Activated T-helper 1 cell treated with anti-CD3 and anti-CD28 coated beads, Interleukin-12 subunit alpha, Interleukin-12 subunit beta, Interleukin-2, Interleukin-4 antibody, amounts not matched to agents 30 ng/mL and 10 ng/mL and 1 ng/mL, durations not matched to agents 14 hours and 24 hours and 36 hours (primary cell): Measurements from ENCODE around the gene LSM14B. TPM values are rescaled to one million over a fixed set of nuclear protein-coding genes. Genes with fewer than 3 reads are reported as not detected.

Experiments
- DNase-seq: peaks from one replicate; pipeline ENCODE4 v3.0.0; 2021; ENCODE audit warnings: low spot score
- H3K27ac Mint-ChIP-seq: one replicate; pipeline ENCODE4 v1.8.0; 2021; ENCODE audit warnings: mild to moderate bottlenecking, mixed read lengths
- H3K27me3 Mint-ChIP-seq: one replicate; pipeline ENCODE4 v1.8.0; 2022; ENCODE audit warnings: mild to moderate bottlenecking, moderate library complexity, mixed read lengths; ENCODE audit not compliant: insufficient read depth
- H3K36me3 Mint-ChIP-seq: one replicate; pipeline ENCODE4 v1.8.0; 2021; ENCODE audit warnings: low read depth, mixed read lengths
- H3K4me1 Mint-ChIP-seq: one replicate; pipeline ENCODE4 v1.8.0; 2021; ENCODE audit warnings: low read depth, mixed read lengths
- H3K4me3 Mint-ChIP-seq: one replicate; pipeline ENCODE4 v1.8.0; 2021; ENCODE audit warnings: mild to moderate bottlenecking, moderate library complexity, mixed read lengths
- H3K9me3 Mint-ChIP-seq: one replicate; pipeline ENCODE4 v1.8.0; 2021; ENCODE audit warnings: mixed read lengths
- intact Hi-C: fragments of 100-400 bp; cut with micrococcal nuclease; formaldehyde crosslinking; loops from one replicate; pipeline ENCODE4 v1.15.1; 2024
- total RNA-seq: library from RNA; stranded (reverse); gene quantifications from 2 replicates; pipeline ENCODE4 v1.2.3, GENCODE V29; 2022

Gene LSM14B
- total RNA-seq, 1 donor from 2014 or later: 39.6 TPM

- no peak for DNase-seq
- H3K9me3 Mint-ChIP-seq: no peaks in the 10 kb centered on the region
- H3K4me3 Mint-ChIP-seq: no peak overlapping the region
- H3K4me1 Mint-ChIP-seq: peaks cover 29% of the 10 kb centered on the region
- H3K27ac Mint-ChIP-seq: peak overlapping the region; percentile 56
- peaks cover 47% of the 10 kb centered on the region for H3K36me3 Mint-ChIP-seq
- no peaks in the 10 kb centered on the region for H3K27me3 Mint-ChIP-seq
- intact Hi-C loops: no loop called here
Observed at GRCh38 chr20:62131560-62132320, 9.5 kb downstream of the LSM14B start.

DNA sequence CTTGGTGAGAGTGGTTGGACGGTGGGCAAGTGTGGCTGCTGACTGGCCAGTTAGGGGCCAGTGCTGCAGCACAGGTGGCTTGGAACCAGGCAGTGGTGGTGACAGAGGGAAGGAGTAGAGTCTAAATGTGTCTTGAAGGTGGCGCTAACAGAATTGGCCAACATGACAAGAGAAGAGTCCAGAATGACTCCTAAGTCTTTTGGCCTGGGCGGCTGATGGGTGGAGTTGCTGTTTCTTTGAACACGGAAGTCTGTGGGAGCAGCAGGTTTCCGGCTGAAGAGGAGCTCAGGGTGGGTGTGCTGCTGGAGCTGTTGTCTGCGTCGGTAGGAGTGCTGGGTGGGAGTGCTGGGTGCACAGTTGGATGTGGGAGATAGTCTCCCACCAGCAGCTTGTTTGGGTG, 10.1 kb downstream of the LSM14B start:
- Mint-ChIP-seq H3K4me3 (peak overlapping the region; percentile 23), H3K27me3 (no peaks in the 10 kb centered on the region), H3K27ac (peak overlapping the region; percentile 56), H3K36me3 (peaks cover 48% of the 10 kb centered on the region), H3K9me3 (no peaks in the 10 kb centered on the region), H3K4me1 (peaks cover 34% of the 10 kb centered on the region)
- intact Hi-C loops: no loop called here
- DNase-seq: no peak

- no peak overlapping the region for H3K4me3 Mint-ChIP-seq
- no peak for DNase-seq
- peaks cover 49% of the 10 kb centered on the region for H3K36me3 Mint-ChIP-seq
- peaks cover 41% of the 10 kb centered on the region for H3K4me1 Mint-ChIP-seq
- H3K27me3 Mint-ChIP-seq: no peaks in the 10 kb centered on the region
- no peak overlapping the region for H3K27ac Mint-ChIP-seq
- H3K9me3 Mint-ChIP-seq: no peaks in the 10 kb centered on the region
- intact Hi-C loops: no loop called here
Observed at GRCh38 chr20:62133051-62133845, 11.0 kb downstream of the LSM14B start.

DNA sequence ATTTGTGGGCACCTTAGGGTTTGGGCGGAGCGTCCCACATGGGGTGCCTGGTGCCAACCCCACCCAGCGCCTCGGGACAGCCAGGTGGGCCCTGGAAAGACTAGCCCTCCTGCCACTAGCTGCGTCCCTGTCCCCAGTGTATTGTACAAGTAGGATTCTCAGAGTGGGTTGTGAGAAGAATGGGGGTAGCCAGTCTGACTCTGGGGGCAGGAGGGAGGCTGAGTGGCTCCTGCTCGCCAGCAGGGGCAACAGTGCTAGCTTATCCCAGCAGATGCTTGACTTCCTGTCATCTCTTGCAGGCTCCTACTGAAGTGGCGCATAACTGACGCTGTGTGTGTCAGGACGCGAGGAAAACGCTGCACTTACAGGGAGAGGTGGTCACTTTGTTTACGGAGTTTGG, 11.6 kb downstream of the LSM14B start:
- no peak overlapping the region for H3K4me3 Mint-ChIP-seq
- H3K4me1 Mint-ChIP-seq: peaks cover 42% of the 10 kb centered on the region
- intact Hi-C loops: no loop called here
- no peaks in the 10 kb centered on the region for H3K9me3 Mint-ChIP-seq
- no peak for DNase-seq
- H3K27ac Mint-ChIP-seq: no peak overlapping the region
- peaks cover 48% of the 10 kb centered on the region for H3K36me3 Mint-ChIP-seq
- H3K27me3 Mint-ChIP-seq: no peaks in the 10 kb centered on the region

DNA sequence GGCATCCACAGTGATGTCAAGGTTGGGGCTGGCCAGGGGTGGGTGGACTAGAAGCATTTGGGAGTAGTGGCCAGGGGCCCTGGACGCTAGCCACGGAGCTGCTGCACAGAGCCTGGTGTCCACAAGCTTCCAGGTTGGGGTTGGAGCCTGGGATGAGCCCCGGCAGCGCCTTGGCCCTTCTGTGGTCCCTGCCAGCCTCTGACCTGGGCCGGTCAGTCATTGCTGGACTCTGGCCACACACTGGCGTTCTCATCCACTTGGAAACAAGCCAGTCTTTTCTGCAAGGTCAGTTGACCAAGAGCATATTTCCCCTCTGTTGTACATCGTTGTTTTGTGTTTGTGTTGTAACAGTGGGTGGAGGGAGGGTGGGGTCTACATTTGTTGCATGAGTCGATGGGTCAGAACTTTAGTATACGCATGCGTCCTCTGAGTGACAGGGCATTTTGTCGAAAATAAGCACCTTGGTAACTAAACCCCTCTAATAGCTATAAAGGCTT, 12.5 kb downstream of the LSM14B start:
- Mint-ChIP-seq H3K27ac (no peak overlapping the region), H3K27me3 (no peaks in the 10 kb centered on the region), H3K36me3 (peaks cover 56% of the 10 kb centered on the region), H3K4me1 (peaks cover 42% of the 10 kb centered on the region), H3K4me3 (no peak overlapping the region), H3K9me3 (no peaks in the 10 kb centered on the region)
- intact Hi-C loops: loop anchor here (5.0 kb wide), 1 partner anchor 107 kb away; no protein-coding TSS in a partner anchor
- DNase-seq: no peak

- H3K4me3 Mint-ChIP-seq: no peak overlapping the region
- intact Hi-C loops: loop anchor here (1.0 to 5.0 kb wide), 2 partner anchors 108 to 124 kb away; no protein-coding TSS in a partner anchor
- H3K27me3 Mint-ChIP-seq: no peaks in the 10 kb centered on the region
- peaks cover 50% of the 10 kb centered on the region for H3K4me1 Mint-ChIP-seq
- no peaks in the 10 kb centered on the region for H3K9me3 Mint-ChIP-seq
- DNase-seq: no peak
- no peak overlapping the region for H3K27ac Mint-ChIP-seq
- peaks cover 59% of the 10 kb centered on the region for H3K36me3 Mint-ChIP-seq
Observed at GRCh38 chr20:62135573-62136266, 13.4 kb downstream of the LSM14B start.

DNA sequence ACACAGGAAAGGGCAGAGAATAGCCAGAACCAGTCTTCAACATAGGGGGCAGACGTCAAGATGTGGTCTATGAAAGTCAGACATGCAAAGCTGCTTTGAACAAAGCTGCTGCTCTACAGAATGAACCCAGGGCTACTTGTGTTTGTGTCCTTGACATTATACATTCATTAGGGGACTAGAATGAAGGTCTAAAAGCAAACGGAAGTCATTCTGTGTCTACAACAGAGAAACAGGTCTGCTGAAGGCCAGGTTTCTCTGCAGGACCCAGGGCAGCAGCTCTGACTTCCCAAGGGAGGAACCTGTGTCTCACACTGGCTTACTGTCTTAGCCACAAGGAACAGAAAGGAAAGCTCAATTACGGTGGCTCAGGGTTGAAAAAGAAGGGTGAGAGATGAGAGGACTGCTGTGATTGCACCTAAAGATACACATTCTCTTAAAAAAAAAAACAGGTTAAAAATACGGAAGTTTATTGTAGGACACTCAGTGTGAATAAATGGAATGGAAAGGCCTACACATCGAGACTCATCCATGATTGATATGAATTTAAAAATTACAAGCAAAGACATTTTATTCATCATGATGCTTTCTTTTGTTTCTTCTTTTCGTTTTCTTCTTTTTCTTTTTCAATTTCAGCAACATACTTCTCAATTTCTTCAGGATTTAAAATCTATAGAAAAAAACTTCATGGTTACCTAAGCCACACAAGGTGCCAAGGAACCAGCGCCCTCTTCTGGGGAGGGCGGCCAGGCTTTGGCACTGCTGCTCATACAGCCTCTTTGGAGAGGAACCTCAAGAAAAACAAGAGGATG, 14.2 kb downstream of the LSM14B start:
- Mint-ChIP-seq H3K36me3 (peaks cover 54% of the 10 kb centered on the region), H3K27me3 (no peaks in the 10 kb centered on the region), H3K4me3 (no peak overlapping the region), H3K27ac (no peak overlapping the region), H3K9me3 (no peaks in the 10 kb centered on the region), H3K4me1 (peaks cover 50% of the 10 kb centered on the region)
- intact Hi-C loops: loop anchor here (1.0 to 5.0 kb wide), 2 partner anchors 109 to 125 kb away; no protein-coding TSS in a partner anchor
- peak; percentile 49 for DNase-seq

- intact Hi-C loops: loop anchor here (5.0 kb wide), 1 partner anchor 110 kb away; no protein-coding TSS in a partner anchor
Observed at GRCh38 chr20:62137092-62137384, 14.8 kb downstream of the LSM14B start.

DNA sequence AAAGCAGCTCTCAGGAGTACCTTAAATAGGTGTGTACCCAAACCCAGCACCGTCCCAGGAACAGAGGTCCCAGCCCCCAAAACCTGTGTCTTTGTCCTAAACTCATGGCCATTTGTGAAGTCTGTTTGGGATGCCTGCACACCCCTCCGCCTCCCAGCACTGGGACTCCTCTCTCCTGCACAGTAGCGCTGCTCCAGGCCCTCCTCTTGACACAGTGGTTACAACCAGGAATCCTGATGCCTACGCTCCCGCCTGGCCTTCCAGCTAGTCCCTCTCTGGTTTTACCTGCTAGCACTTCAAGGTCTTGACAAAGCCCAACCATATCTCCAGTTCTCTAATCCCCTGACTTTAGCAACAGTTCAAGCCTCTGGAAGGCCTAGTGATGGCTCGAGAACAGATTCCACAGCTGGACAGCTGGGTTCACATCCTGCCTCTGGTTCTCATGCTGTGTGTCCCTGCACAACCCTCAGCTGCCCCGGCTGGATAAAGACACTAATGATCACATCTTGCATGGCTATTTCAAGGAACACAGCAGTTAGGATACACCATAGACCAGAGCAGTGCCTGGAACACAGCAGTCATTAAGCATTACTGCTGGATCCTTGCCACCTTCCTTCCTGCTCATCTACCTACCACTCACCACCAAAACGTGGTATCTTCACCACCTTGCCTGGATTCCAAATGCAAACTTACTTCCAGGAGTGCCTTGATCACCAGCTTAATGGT, 15.4 kb downstream of the LSM14B start:
- H3K27me3 Mint-ChIP-seq: no peaks in the 10 kb centered on the region
- intact Hi-C loops: loop anchor here (5.0 kb wide), 1 partner anchor 110 kb away; no protein-coding TSS in a partner anchor
- no peak for DNase-seq
- H3K9me3 Mint-ChIP-seq: no peaks in the 10 kb centered on the region
- H3K36me3 Mint-ChIP-seq: peaks cover 56% of the 10 kb centered on the region
- no peak overlapping the region for H3K4me3 Mint-ChIP-seq
- peak overlapping the region; percentile 41 for H3K27ac Mint-ChIP-seq
- H3K4me1 Mint-ChIP-seq: peaks cover 48% of the 10 kb centered on the region

More at GRCh38 chr20:62137092-62137384, 14.8 kb downstream of the LSM14B start:
- no peak for DNase-seq
- Mint-ChIP-seq H3K9me3 (no peaks in the 10 kb centered on the region), H3K4me1 (peaks cover 51% of the 10 kb centered on the region), H3K4me3 (no peak overlapping the region), H3K36me3 (peaks cover 58% of the 10 kb centered on the region), H3K27me3 (no peaks in the 10 kb centered on the region), H3K27ac (no peak overlapping the region)

DNA sequence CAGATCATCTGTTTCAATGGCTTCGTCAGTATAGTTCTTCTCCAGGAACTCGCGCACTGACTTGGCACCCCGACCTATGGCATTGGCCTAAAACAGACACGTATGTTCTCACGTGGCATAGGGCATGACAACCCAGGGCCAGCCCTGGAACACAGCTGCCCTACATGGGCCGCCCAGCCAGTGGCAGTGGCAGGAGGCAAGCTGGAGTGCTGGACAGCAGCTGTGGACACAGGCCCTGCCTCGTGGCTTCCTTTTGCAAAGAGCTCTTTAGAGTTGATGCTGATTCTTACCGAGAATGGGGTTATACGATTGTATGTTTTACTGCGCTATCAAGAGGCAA, 15.9 kb downstream of the LSM14B start:
- DNase-seq: no peak
- intact Hi-C loops: loop anchor here (5.0 kb wide), 1 partner anchor 111 kb away; no protein-coding TSS in a partner anchor

GRCh38 chr20:62138912-62139311, 16.6 kb downstream of the LSM14B start:
- DNase-seq: no peak
- H3K27me3 Mint-ChIP-seq: no peaks in the 10 kb centered on the region
- no peaks in the 10 kb centered on the region for H3K9me3 Mint-ChIP-seq
- peaks cover 42% of the 10 kb centered on the region for H3K4me1 Mint-ChIP-seq
- intact Hi-C loops: loop anchor here (5.0 kb wide), 1 partner anchor 112 kb away; no protein-coding TSS in a partner anchor
- H3K36me3 Mint-ChIP-seq: peaks cover 54% of the 10 kb centered on the region
- no peak overlapping the region for H3K4me3 Mint-ChIP-seq
- peak overlapping the region; percentile 55 for H3K27ac Mint-ChIP-seq

More for the DNA sequence above, 15.9 kb downstream of the LSM14B start:
- Mint-ChIP-seq H3K27ac (peak overlapping the region; percentile 41), H3K4me3 (no peak overlapping the region), H3K4me1 (peaks cover 46% of the 10 kb centered on the region), H3K27me3 (no peaks in the 10 kb centered on the region), H3K9me3 (no peaks in the 10 kb centered on the region), H3K36me3 (peaks cover 56% of the 10 kb centered on the region)
